GM19025 (cell line): ENCODE measurements around the gene GCC2.
"Not testable (repeated sequence)": the region's sequence is repeated elsewhere in the genome, so short reads cannot be mapped to it uniquely, and the experiment has no call there.

Experiments used
- ATAC-seq: cut with Tn5 transposase; IDR thresholded peaks from one replicate; pipeline ENCODE4 v1.9.1; 2021; ENCODE audit warnings: mild to moderate bottlenecking, low read depth, moderate library complexity; ENCODE audit not compliant: unreplicated experiment

GCC2 gene

GRCh38 chr2:108435578-108435977 is 13.4 kb upstream of the GCC2 start:
- not testable (repeated sequence) for ATAC-seq

- ATAC-seq = no peak
These were observed 12.0 kb upstream of the GCC2 start for GRCh38 chr2:108436976-108437375.

GRCh38 chr2:108441712-108442111 is 7.3 kb upstream of the GCC2 start:
- no peak for ATAC-seq

GRCh38 chr2:108444941-108445840 is 3.8 kb upstream of the GCC2 start:
- no peak for ATAC-seq

GRCh38 chr2:108446703-108447102 is 2.3 kb upstream of the GCC2 start:
- ATAC-seq = no peak

- no peak for ATAC-seq
These were observed 894 bp upstream of the GCC2 start for GRCh38 chr2:108447947-108448677.

GRCh38 chr2:108449410-108450130 is 564 bp downstream of the GCC2 start:
- peak; percentile 33 for ATAC-seq

- no peak for ATAC-seq
These were observed 1.9 kb downstream of the GCC2 start for GRCh38 chr2:108450863-108451262.

GRCh38 chr2:108451976-108452375 is 3.0 kb downstream of the GCC2 start:
- ATAC-seq = no peak

- ATAC-seq = not testable (repeated sequence)
These were observed 4.5 kb downstream of the GCC2 start for GRCh38 chr2:108453530-108453929.

GRCh38 chr2:108454440-108454839 is 5.4 kb downstream of the GCC2 start:
- no peak for ATAC-seq

- no peak for ATAC-seq
These were observed 6.6 kb downstream of the GCC2 start for GRCh38 chr2:108455571-108455970.

GRCh38 chr2:108458082-108458481 is 9.1 kb downstream of the GCC2 start:
- ATAC-seq = no peak

- no peak for ATAC-seq
These were observed 10.4 kb downstream of the GCC2 start for GRCh38 chr2:108459441-108459840.

- ATAC-seq = peak; percentile 74
These were observed 11.5 kb downstream of the GCC2 start for GRCh38 chr2:108460345-108461037.

GRCh38 chr2:108477099-108477498 is 28.1 kb downstream of the GCC2 start:
- ATAC-seq = no peak

- ATAC-seq = no peak
These were observed 36.2 kb downstream of the GCC2 start for GRCh38 chr2:108485253-108485652.

- no peak for ATAC-seq
These were observed 41.6 kb downstream of the GCC2 start for GRCh38 chr2:108490506-108491122.

GRCh38 chr2:108491848-108492247 is 42.8 kb downstream of the GCC2 start:
- no peak for ATAC-seq

GRCh38 chr2:108492364-108492763 is 43.4 kb downstream of the GCC2 start:
- ATAC-seq = no peak
